Globus pallidus (tissue), 1 donor: Measurements from ENCODE around the gene EIF5A.

Experiments used
- DNase-seq: peaks from one replicate; pipeline ENCODE4 v3.0.0-alpha.2; 2015; ENCODE audit warnings: low spot score

The EIF5A gene

GRCh38 chr17:7356756-7357155, 49.3 kb downstream of the EIF5A start:
- no peak for DNase-seq

GRCh38 chr17:7357381-7357780, 50.0 kb downstream of the EIF5A start:
- no peak for DNase-seq

DNA sequence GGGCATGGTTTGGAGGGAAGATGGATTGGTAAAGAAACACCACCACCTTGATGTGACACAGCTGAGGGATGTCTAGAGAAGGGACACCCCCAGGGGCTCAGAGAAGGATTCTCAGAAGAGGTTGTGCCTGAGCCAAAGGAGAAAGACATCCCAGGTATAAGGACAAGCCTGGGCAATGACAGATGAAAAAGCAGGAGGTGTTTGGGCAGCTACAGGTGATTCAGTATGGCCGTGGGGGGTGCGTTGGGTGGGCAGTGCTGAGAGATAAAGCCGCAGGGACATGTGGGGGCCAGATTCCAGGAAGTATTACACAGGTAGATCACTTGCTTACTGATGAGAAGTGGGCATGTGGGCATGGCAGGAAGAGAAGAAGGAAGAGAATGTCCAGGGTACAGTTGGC, 54.5 kb downstream of the EIF5A start:
- no peak for DNase-seq
